DND-41 (cell line): ENCODE results near the gene TMEM38B.

ENCODE experiments used
- ATAC-seq: fragments of 200-7000 bp; cut with Tn5 transposase; 3 replicates; pipeline ENCODE4 v1.9.1; 2021; ENCODE audit warnings: low read depth; ENCODE audit not compliant: insufficient read depth
- DNase-seq: peaks from one replicate; pipeline ENCODE4 v3.0.0-alpha.2; 2020
- H2AFZ ChIP-seq: 2 replicates; pipeline ENCODE4 v1.6.0; 2012; ENCODE audit warnings: low read depth, low read length
- H3K27ac ChIP-seq: 2 replicates; pipeline ENCODE4 v1.5.1; 2012; ENCODE audit warnings: low read length, inconsistent platforms
- H3K27me3 ChIP-seq: fragments of 200-600 bp; sonication (generic); 2 replicates; pipeline ENCODE4 v1.6.0; 2012; ENCODE audit warnings: low read length, mild to moderate bottlenecking, inconsistent platforms; ENCODE audit not compliant: insufficient read depth, poor library complexity
- H3K36me3 ChIP-seq: 2 replicates; pipeline ENCODE4 v1.5.1; 2012; ENCODE audit warnings: low read length, inconsistent platforms; ENCODE audit not compliant: insufficient read depth
- H3K4me1 ChIP-seq: 2 replicates; pipeline ENCODE4 v1.5.1; 2012; ENCODE audit warnings: mild to moderate bottlenecking, low read length; ENCODE audit not compliant: insufficient read depth
- H3K4me2 ChIP-seq: 2 replicates; pipeline ENCODE4 v1.6.0; 2012; ENCODE audit warnings: mild to moderate bottlenecking, moderate library complexity, low read length, inconsistent platforms; ENCODE audit not compliant: insufficient read depth
- H3K4me3 ChIP-seq, 2 experiments: fragments of 200-600 bp in 1 of 2; shearing (Covaris generic) in 1 of 2; 2 replicates each; pipeline ENCODE4 v1.5.1; 2012 to 2016; ENCODE audit warnings: inconsistent platforms in 2 of 2, low read length in 2 of 2, mild to moderate bottlenecking in 2 of 2, low read depth in 1 of 2, moderate library complexity in 1 of 2
- H3K79me2 ChIP-seq: 2 replicates; pipeline ENCODE4 v1.6.0; 2012; ENCODE audit warnings: low read length, inconsistent platforms; ENCODE audit not compliant: insufficient read depth
- H3K9ac ChIP-seq: 2 replicates; pipeline ENCODE4 v1.6.0; 2012; ENCODE audit warnings: low read depth, mild to moderate bottlenecking, inconsistent platforms, low read length, moderate library complexity
- H3K9me3 ChIP-seq: 2 replicates; pipeline ENCODE4 v1.5.1; 2012; ENCODE audit warnings: low read length, moderate library complexity, mild to moderate bottlenecking, inconsistent platforms; ENCODE audit not compliant: insufficient read depth, severe bottlenecking
- H4K20me1 ChIP-seq: 2 replicates; pipeline ENCODE4 v1.6.0; 2012; ENCODE audit warnings: low read length; ENCODE audit not compliant: insufficient read depth
- EZH2 ChIP-seq: IDR thresholded peaks from 3 replicates; pipeline ENCODE4 v1.6.1; 2012; ENCODE audit warnings: borderline replicate concordance, low read depth, mild to moderate bottlenecking, moderate library complexity, low read length, inconsistent platforms; ENCODE audit not compliant: severe bottlenecking
- TF ChIP-seq, protein P1 (sequence below): IDR thresholded peaks from 2 replicates; pipeline ENCODE4 v1.5.1; 2012; ENCODE audit warnings: borderline replicate concordance, low read length, moderate library complexity, mild to moderate bottlenecking; ENCODE audit not compliant: poor library complexity, severe bottlenecking; ENCODE audit errors: extremely low read depth

TMEM38B gene

DNA sequence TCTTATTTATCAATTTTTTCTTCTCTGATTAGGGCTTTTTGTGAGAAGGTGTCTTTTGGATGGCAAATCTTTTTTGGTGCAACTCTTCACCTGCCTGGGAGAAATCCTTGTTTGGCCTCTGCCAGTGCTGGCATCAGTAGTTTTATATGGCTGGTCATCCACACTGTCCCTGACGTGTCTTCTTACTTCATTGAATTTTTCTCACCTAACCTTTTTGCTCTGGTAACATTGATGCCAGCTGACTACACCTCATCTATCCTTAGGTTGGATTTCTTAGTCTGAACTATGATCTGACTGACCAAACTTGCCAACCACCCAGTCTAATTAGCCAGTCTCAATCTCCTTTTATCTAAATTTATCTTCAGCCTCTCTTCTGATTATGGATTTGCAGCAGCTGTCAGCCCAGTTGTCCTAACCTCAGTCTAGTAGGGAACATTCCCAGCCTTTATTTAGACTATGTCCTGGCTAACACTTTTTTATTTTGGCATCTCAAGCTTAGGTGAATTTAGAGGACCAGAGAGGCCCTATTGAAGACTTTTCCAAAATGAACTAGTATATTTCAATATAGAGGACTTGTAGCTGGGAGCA is 10.6 kb upstream of the TMEM38B start:
- Histone ChIP-seq H3K4me2 (no peak overlapping the region), H3K9ac (no peak overlapping the region), H3K27me3 (no peaks in the 10 kb centered on the region), H3K27ac (no peak overlapping the region), H3K4me3 (no peak overlapping the region), H4K20me1 (no peaks in the 10 kb centered on the region), H3K79me2 (no peaks in the 10 kb centered on the region), H3K36me3 (no peaks in the 10 kb centered on the region), H2AFZ (no peak overlapping the region), H3K4me1 (no peaks in the 10 kb centered on the region), H3K9me3 (no peaks in the 10 kb centered on the region)
- no peak for DNase-seq
- no peak for ATAC-seq
- TF ChIP-seq, protein P1, sequence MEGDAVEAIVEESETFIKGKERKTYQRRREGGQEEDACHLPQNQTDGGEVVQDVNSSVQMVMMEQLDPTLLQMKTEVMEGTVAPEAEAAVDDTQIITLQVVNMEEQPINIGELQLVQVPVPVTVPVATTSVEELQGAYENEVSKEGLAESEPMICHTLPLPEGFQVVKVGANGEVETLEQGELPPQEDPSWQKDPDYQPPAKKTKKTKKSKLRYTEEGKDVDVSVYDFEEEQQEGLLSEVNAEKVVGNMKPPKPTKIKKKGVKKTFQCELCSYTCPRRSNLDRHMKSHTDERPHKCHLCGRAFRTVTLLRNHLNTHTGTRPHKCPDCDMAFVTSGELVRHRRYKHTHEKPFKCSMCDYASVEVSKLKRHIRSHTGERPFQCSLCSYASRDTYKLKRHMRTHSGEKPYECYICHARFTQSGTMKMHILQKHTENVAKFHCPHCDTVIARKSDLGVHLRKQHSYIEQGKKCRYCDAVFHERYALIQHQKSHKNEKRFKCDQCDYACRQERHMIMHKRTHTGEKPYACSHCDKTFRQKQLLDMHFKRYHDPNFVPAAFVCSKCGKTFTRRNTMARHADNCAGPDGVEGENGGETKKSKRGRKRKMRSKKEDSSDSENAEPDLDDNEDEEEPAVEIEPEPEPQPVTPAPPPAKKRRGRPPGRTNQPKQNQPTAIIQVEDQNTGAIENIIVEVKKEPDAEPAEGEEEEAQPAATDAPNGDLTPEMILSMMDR, result no peak
- TF ChIP-seq EZH2, result no peak

DNA sequence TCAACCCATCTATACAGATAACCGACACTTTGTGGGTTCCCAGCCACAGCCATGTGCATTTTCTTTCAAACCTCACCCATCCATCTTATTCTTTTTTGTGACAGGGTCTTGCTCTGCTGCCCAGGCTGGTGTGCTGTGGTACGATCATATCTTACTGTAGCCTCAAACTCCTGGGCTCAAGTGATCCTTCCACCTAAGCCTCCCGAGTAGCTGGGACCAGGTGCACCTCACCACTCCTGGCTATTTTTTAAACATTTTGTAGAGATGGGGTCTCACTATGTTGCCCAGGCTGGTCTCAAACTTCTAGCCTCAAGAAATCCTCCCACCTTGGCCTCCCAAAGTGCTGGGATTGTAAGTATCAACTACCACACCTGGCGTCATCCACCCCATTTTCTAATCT is 7.4 kb upstream of the TMEM38B start:
- Histone ChIP-seq H3K79me2 (no peaks in the 10 kb centered on the region), H3K27me3 (peaks cover 3% of the 10 kb centered on the region), H3K36me3 (no peaks in the 10 kb centered on the region), H3K4me2 (no peak overlapping the region), H3K4me1 (no peaks in the 10 kb centered on the region), H3K9ac (no peak overlapping the region), H3K27ac (no peak overlapping the region), H3K4me3 (no peak overlapping the region), H2AFZ (no peak overlapping the region), H3K9me3 (no peaks in the 10 kb centered on the region), H4K20me1 (no peaks in the 10 kb centered on the region)
- TF ChIP-seq, protein P1, result no peak
- no peak for TF ChIP-seq EZH2
- no peak for ATAC-seq
- DNase-seq, result no peak

DNA sequence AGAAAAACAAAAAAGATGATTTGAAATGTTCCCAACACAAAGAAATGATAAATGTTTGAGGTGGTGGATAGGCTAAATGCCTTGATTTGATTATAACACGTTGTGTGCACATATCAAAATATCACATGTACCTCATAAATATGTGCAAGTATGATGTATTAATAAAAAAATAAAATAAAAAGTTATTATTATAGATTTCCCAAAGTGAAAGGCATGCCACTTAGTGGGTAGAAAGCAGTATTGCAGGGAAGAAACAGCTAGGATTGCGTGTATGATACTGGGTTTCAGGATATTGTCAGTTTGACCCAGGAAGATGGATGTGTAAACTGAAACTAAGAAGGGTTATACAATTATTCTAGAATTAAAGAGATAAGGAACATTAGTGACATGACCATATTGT is 3.6 kb upstream of the TMEM38B start:
- H3K4me1 ChIP-seq, result peaks cover 22% of the 10 kb centered on the region
- no peak for TF ChIP-seq EZH2
- TF ChIP-seq, protein P1, result peak; percentile 25
- no peak overlapping the region for H3K4me3 ChIP-seq
- peaks cover 6% of the 10 kb centered on the region; the same call in 1 of the 2 replicates for H3K79me2 ChIP-seq
- peaks cover 14% of the 10 kb centered on the region for H3K27me3 ChIP-seq
- H3K4me2 ChIP-seq, result no peak overlapping the region
- H4K20me1 ChIP-seq, result no peaks in the 10 kb centered on the region
- H3K9me3 ChIP-seq, result no peaks in the 10 kb centered on the region
- no peaks in the 10 kb centered on the region for H3K36me3 ChIP-seq
- no peak for DNase-seq
- H3K9ac ChIP-seq, result no peak overlapping the region
- no peak overlapping the region for H2AFZ ChIP-seq
- H3K27ac ChIP-seq, result no peak overlapping the region
- ATAC-seq, result no peak
